ENCODE data around the gene AUTS2. TPM values are rescaled to one million over a fixed set of nuclear protein-coding genes. Genes with fewer than 3 reads are reported as not detected.

The AUTS2 gene
- total RNA-seq, 2 donors from 2014 or later = 8.6 TPM

GRCh38 chr7:69690329-69690728 is 92.1 kb downstream of the AUTS2 start:
- no peak for TF ChIP-seq CTCF (IDR thresholded peaks at IDR 0.05)
- H3K9me3 ChIP-seq = no peaks in the 10 kb centered on the region

GRCh38 chr7:69691327-69691726 is 93.1 kb downstream of the AUTS2 start:
- Histone ChIP-seq H3K27ac (no peak overlapping the region), H3K36me3 (no peaks in the 10 kb centered on the region), H3K4me1 (peaks cover 0 to 4% of the 10 kb centered on the region in 2 donors), H3K27me3 (no peaks in the 10 kb centered on the region), H3K9me3 (no peaks in the 10 kb centered on the region), H3K4me3 (no peak overlapping the region)
- no peak for DNase-seq (ENCODE audit: low spot score)
- TF ChIP-seq CTCF (IDR thresholded peaks at IDR 0.05) = no peak

More at GRCh38 chr7:69690329-69690728, 92.1 kb downstream of the AUTS2 start:
- DNase-seq (ENCODE audit: low spot score) = no peak
- Histone ChIP-seq H3K27ac (no peak overlapping the region), H3K27me3 (no peaks in the 10 kb centered on the region), H3K4me3 (no peak overlapping the region), H3K4me1 (no peaks in the 10 kb centered on the region), H3K36me3 (no peaks in the 10 kb centered on the region)

- no peak overlapping the region for H3K27ac ChIP-seq
- no peak for TF ChIP-seq CTCF (IDR thresholded peaks at IDR 0.05)
- no peaks in the 10 kb centered on the region for H3K36me3 ChIP-seq
- H3K27me3 ChIP-seq = no peaks in the 10 kb centered on the region
- H3K9me3 ChIP-seq = no peaks in the 10 kb centered on the region
- no peak overlapping the region for H3K4me3 ChIP-seq
- no peak for DNase-seq (ENCODE audit: low spot score)
- peaks cover 0 to 7% of the 10 kb centered on the region in 2 donors for H3K4me1 ChIP-seq
Observed at GRCh38 chr7:69691734-69692133, 93.5 kb downstream of the AUTS2 start.

GRCh38 chr7:69692611-69693010 is 94.3 kb downstream of the AUTS2 start:
- no peaks in the 10 kb centered on the region for H3K9me3 ChIP-seq
- no peak for DNase-seq (ENCODE audit: low spot score)
- no peaks in the 10 kb centered on the region for H3K27me3 ChIP-seq
- TF ChIP-seq CTCF (IDR thresholded peaks at IDR 0.05) = no peak
- H3K4me3 ChIP-seq = no peak overlapping the region
- peaks cover 0 to 7% of the 10 kb centered on the region in 2 donors for H3K4me1 ChIP-seq
- no peak overlapping the region for H3K27ac ChIP-seq
- H3K36me3 ChIP-seq = no peaks in the 10 kb centered on the region

- Histone ChIP-seq H3K9me3 (no peaks in the 10 kb centered on the region), H3K4me1 (peaks cover 0 to 7% of the 10 kb centered on the region in 2 donors), H3K27me3 (no peaks in the 10 kb centered on the region), H3K27ac (no peak overlapping the region), H3K36me3 (no peaks in the 10 kb centered on the region), H3K4me3 (no peak overlapping the region)
- no peak for TF ChIP-seq CTCF (IDR thresholded peaks at IDR 0.05)
- no peak for DNase-seq (ENCODE audit: low spot score)
Observed at GRCh38 chr7:69693042-69693441, 94.8 kb downstream of the AUTS2 start.

- TF ChIP-seq CTCF (IDR thresholded peaks at IDR 0.05) = no peak
- H3K27ac ChIP-seq = no peak overlapping the region
- H3K4me3 ChIP-seq = no peak overlapping the region
- no peaks in the 10 kb centered on the region for H3K27me3 ChIP-seq
- peaks cover 0 to 7% of the 10 kb centered on the region in 2 donors for H3K4me1 ChIP-seq
- DNase-seq (ENCODE audit: low spot score) = no peak
- no peaks in the 10 kb centered on the region for H3K9me3 ChIP-seq
- no peaks in the 10 kb centered on the region for H3K36me3 ChIP-seq
Observed at GRCh38 chr7:69696054-69696591, 97.8 kb downstream of the AUTS2 start.

Measured in right atrium auricular region (tissue), 2 donors.